HepG2 (cell line): ENCODE data around the gene RALY. TPM values are rescaled to one million over a fixed set of nuclear protein-coding genes. Genes with fewer than 3 reads are reported as not detected.
A peak's percentile ranks its signal among the peaks of the same experiment; 100 is the strongest.

Experiments
- ATAC-seq: fragments of 200-7000 bp; cut with Tn5 transposase; 3 replicates; pipeline ENCODE4 v1.9.1; 2020; ENCODE audit warnings: mild to moderate bottlenecking, moderate library complexity
- BruUV-seq: library from RNA; stranded (reverse); fragments of 400-500 nt; replicated peaks from 2 replicates; lab custom pipeline; 2021; lab: Mats Ljungman, UMichigan
- CTCF ChIA-PET: fragments of 300-600 bp; formaldehyde crosslinking; extraction: SDS; loops from one replicate; lab custom pipeline; 2021; ENCODE audit warnings: low total read pairs, inconsistent platforms, low intra/inter-chr PET ratio; lab: Yijun Ruan, JAX
- POLR2A ChIA-PET: fragments of 350-600 bp; sonication (Branson Sonifier 250); formaldehyde crosslinking; loops from one replicate; lab custom pipeline; 2020; ENCODE audit warnings: antibody characterized with exemption, inconsistent platforms; lab: Yijun Ruan, JAX
- DNase-seq: peaks from one replicate; pipeline ENCODE4 v3.0.0-alpha.2; 2015; ENCODE audit warnings: low spot score
- FAIRE-seq: peaks from 3 replicates; lab custom pipeline; 2011; peaks lifted over from hg19 to GRCh38; lab: Jason Lieb, UNC
- H2AFZ ChIP-seq: one replicate; pipeline ENCODE4 v1.6.1; 2011; ENCODE audit warnings: low read length, inconsistent platforms
- H3K27ac ChIP-seq: fragments of 300-600 bp; 3 replicates; pipeline ENCODE4 v1.8.0; 2011; ENCODE audit warnings: mixed run types, mild to moderate bottlenecking, mixed read lengths, low read length, inconsistent platforms; ENCODE audit not compliant: insufficient read depth; ENCODE audit errors: extremely low read length
- H3K27me3 ChIP-seq, 2 experiments: fragments of 200-600 bp in 1 of 2; 2 replicates in 1 of 2; 3 replicates in 1 of 2; pipeline versions ENCODE4 v1.6.0 to v1.8.0; 2011; ENCODE audit warnings: low read length in 2 of 2, mild to moderate bottlenecking in 2 of 2, moderate library complexity in 2 of 2, inconsistent platforms in 1 of 2; ENCODE audit not compliant: insufficient read depth in 2 of 2, control insufficient read depth in 1 of 2
- H3K36me3 ChIP-seq, 2 experiments: fragments of 200-600 bp in 1 of 2; replicated peaks in 1 of 2; 2 replicates in 1 of 2; 3 replicates in 1 of 2; pipeline versions ENCODE4 v1.5.1 to v1.8.0; 2011; ENCODE audit warnings: low read length in 2 of 2, inconsistent platforms in 1 of 2; ENCODE audit not compliant: insufficient read depth in 2 of 2, control insufficient read depth in 1 of 2
- H3K4me1 ChIP-seq: 2 replicates; pipeline ENCODE4 v1.5.1; 2012; ENCODE audit warnings: low read length, inconsistent platforms; ENCODE audit not compliant: insufficient read depth
- H3K4me2 ChIP-seq: 2 replicates; pipeline ENCODE4 v1.6.0; 2011; ENCODE audit warnings: low read depth, low read length, inconsistent platforms
- H3K4me3 ChIP-seq, 3 experiments: fragments of 200-600 bp in 1 of 3; sonication (generic), shearing (Covaris generic) in 1 of 3; replicated peaks in 1 of 3; 2 replicates each; pipeline ENCODE4 v1.5.1; 2011 to 2016; ENCODE audit warnings: low read length in 3 of 3, inconsistent platforms in 2 of 3, low read depth in 2 of 3, mild to moderate bottlenecking in 2 of 3, control low read depth in 1 of 3, mixed read lengths in 1 of 3; ENCODE audit not compliant: insufficient read depth in 1 of 3
- H3K79me2 ChIP-seq: one replicate; pipeline ENCODE4 v1.6.1; 2011; ENCODE audit warnings: low read length, inconsistent platforms; ENCODE audit not compliant: insufficient read depth
- H3K9ac ChIP-seq: 2 replicates; pipeline ENCODE4 v1.6.0; 2011; ENCODE audit warnings: mild to moderate bottlenecking, low read depth, low read length, inconsistent platforms; ENCODE audit not compliant: insufficient read depth
- H3K9me3 ChIP-seq: 2 replicates; pipeline ENCODE4 v1.5.1; 2012; ENCODE audit warnings: mild to moderate bottlenecking, low read length
- H4K20me1 ChIP-seq: 2 replicates; pipeline ENCODE4 v1.6.0; 2011; ENCODE audit warnings: inconsistent platforms, mild to moderate bottlenecking, low read length, moderate library complexity; ENCODE audit not compliant: insufficient read depth
- GATAD2A ChIP-seq: IDR thresholded peaks from 2 replicates; pipeline ENCODE4 v1.6.1; 2016
- POLR2AphosphoS2 ChIP-seq: IDR thresholded peaks from 2 replicates; pipeline ENCODE4 v1.6.1; 2011; ENCODE audit warnings: low read depth, low read length, improper control_type of control experiment
- POLR2G ChIP-seq: fragments of 200-400 bp; formaldehyde crosslinking; IDR thresholded peaks from 2 replicates; pipeline ENCODE4 v1.6.1; 2018; ENCODE audit warnings: mild to moderate bottlenecking, low read depth, low read length, moderate library complexity
- RBAK ChIP-seq: sonication (generic); formaldehyde crosslinking; IDR thresholded peaks from 2 replicates; pipeline ENCODE4 v1.5.1; 2020; ENCODE audit warnings: mild to moderate bottlenecking, missing genetic modification reagents
- RXRB ChIP-seq: IDR thresholded peaks from 2 replicates; pipeline ENCODE4 v1.6.1; 2016; ENCODE audit warnings: borderline replicate concordance, missing genetic modification reagents, missing compliant biosample characterization
- SMAD1 ChIP-seq: sonication (generic); formaldehyde crosslinking; IDR thresholded peaks from 2 replicates; pipeline ENCODE4 v1.4.0; 2020; ENCODE audit warnings: missing genetic modification reagents, low read depth, mild to moderate bottlenecking, borderline replicate concordance
- SMARCE1 ChIP-seq: fragments of 450-650 bp; IDR thresholded peaks from 2 replicates; pipeline ENCODE4 v1.6.1; 2017; ENCODE audit warnings: borderline replicate concordance
- SRSF4 ChIP-seq: fragments of 200-400 bp; formaldehyde crosslinking; IDR thresholded peaks from one replicate; pipeline ENCODE4 v1.6.1; 2018; ENCODE audit warnings: mild to moderate bottlenecking, low read depth, low read length, moderate library complexity; ENCODE audit not compliant: poor library complexity, severe bottlenecking
- ZNF264 ChIP-seq: sonication (generic); formaldehyde crosslinking; IDR thresholded peaks from 2 replicates; pipeline ENCODE4 v1.4.0; 2020; ENCODE audit warnings: missing genetic modification reagents
- ZNF549 ChIP-seq: sonication (generic); formaldehyde crosslinking; IDR thresholded peaks from 2 replicates; pipeline ENCODE4 v1.5.0; 2020; ENCODE audit warnings: missing genetic modification reagents
- ZNF567 ChIP-seq: sonication (generic); formaldehyde crosslinking; IDR thresholded peaks from 2 replicates; pipeline ENCODE4 v1.8.1; 2023; ENCODE audit warnings: mild to moderate bottlenecking, missing genetic modification reagents, borderline replicate concordance
- ZNF572 ChIP-seq: sonication (generic); formaldehyde crosslinking; IDR thresholded peaks from 2 replicates; pipeline ENCODE4 v1.5.1; 2020; ENCODE audit warnings: mild to moderate bottlenecking, missing genetic modification reagents
- WGBS: methylation state at CpG from one replicate; pipeline ENCODE4 v1.1.6; 2017; ENCODE audit warnings: low lambda C conversion rate; 5-methylcytosine and 5-hydroxymethylcytosine counted together
- in situ Hi-C: cut with HindIII; loops from 2 replicates; pipeline ENCODE4 v1.10.0; 2017; ENCODE audit warnings: low pct_unique_long_range_greater_than_20kb; ENCODE audit not compliant: extremely low pct_ligation_motif_present
- intact Hi-C: fragments of 100-400 bp; cut with micrococcal nuclease; formaldehyde crosslinking; loops from one replicate; pipeline ENCODE4 v1.10.0; 2022; ENCODE audit not compliant: unreplicated experiment
- polyA plus RNA-seq, 8 experiments: library from polyadenylated mRNA; depleted of rRNA in 3 of 8; stranded (reverse) in 7 of 8; unstranded in 1 of 8; fragments of >200 nt; fragmentation: Illumina TruSeq in 4 of 8; extraction: Trizol in 4 of 8; gene quantifications; 2 replicates each; pipeline versions ENCODE4 v1.2.1 to v1.2.3, GENCODE V29; 2011 to 2016; ENCODE audit warnings: low read depth in 4 of 8, missing spikeins in 1 of 8, mixed read lengths in 1 of 8; ENCODE audit not compliant: insufficient read depth in 1 of 8
- total RNA-seq, 5 experiments: library from RNA; depleted of rRNA; stranded (reverse); fragments of >200 nt; fragmentation: Illumina TruSeq; extraction: Trizol; gene quantifications; 2 replicates each; pipeline ENCODE4 v1.2.3, GENCODE V29; 2016; ENCODE audit warnings: low read depth in 1 of 5
- TF ChIP-seq, protein P1 (sequence below): sonication (generic); formaldehyde crosslinking; IDR thresholded peaks from 2 replicates; pipeline ENCODE4 v1.4.0; 2020; ENCODE audit warnings: missing genetic modification reagents, mild to moderate bottlenecking, borderline replicate concordance
- TF ChIP-seq, protein P2 (sequence below), 2 experiments: sonication (generic) in 1 of 2; formaldehyde crosslinking in 1 of 2; IDR thresholded peaks; 2 replicates each; pipeline versions ENCODE4 v1.5.1 to v1.6.1; 2011 to 2020; ENCODE audit warnings: borderline replicate concordance in 1 of 2, low read depth in 1 of 2, low read length in 1 of 2, mild to moderate bottlenecking in 1 of 2, missing genetic modification reagents in 1 of 2, moderate library complexity in 1 of 2
- TF ChIP-seq, protein P3 (sequence below): sonication (generic); formaldehyde crosslinking; IDR thresholded peaks from 2 replicates; pipeline ENCODE4 v1.4.0; 2020; ENCODE audit warnings: missing genetic modification reagents, borderline replicate concordance

RALY gene
- total and polyA plus RNA-seq, 2 of the 13 experiments (the other 11 are each of a cell fraction or from before 2014, with no cell fraction given): 178 to 186 TPM

DNA sequence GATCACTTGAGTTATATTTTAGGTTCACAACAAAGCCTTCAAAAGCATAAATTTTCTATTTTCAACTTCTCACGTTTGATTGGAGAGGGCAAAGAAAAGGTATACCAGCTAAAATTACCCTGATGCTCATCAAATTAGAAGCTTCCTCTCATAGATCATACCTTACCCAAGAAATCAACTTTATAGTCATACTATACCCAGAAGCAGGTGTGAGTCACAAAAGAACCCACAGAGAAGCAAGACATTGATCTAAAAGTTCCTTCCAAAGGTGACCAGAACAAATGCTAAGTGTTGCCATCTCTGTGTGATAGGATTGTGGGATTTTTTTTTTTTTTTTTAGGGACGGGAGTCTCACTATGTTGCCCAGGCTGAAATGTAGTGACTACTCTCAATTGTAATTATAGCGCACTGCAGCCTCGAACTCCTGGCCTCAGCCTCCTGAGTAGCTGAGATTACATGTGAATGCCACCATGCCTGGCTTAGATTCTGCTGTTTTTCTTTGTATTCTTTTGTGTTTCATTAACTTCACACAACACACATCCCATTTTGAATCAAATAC, 115.0 kb downstream of the RALY start:
- ChIA-PET POLR2A (interaction anchor here (0.6 to 1.5 kb wide), 6 partner anchors 8 to 665 kb away, joined by 3 to 6 read pairs (median 4); partner anchors contain the start of genes RALY and SNTA1), CTCF (no interaction called here)
- Histone ChIP-seq H3K79me2 (peaks cover 81% of the 10 kb centered on the region), H3K4me2 (peak overlapping the region; percentile 85), H3K9ac (peak overlapping the region; percentile 35; the same call in 1 of the 2 replicates), H2AFZ (no peak overlapping the region), H3K27ac (no peak overlapping the region), H4K20me1 (peaks cover 76% of the 10 kb centered on the region), H3K4me3 (peak overlapping the region in 2 of 3 experiments; percentile 17 to 23; a peak in 2 of 6 replicates), H3K27me3 (peaks cover 0 to 4% of the 10 kb centered on the region in 2 experiments; a peak in 1 of 5 replicates), H3K9me3 (no peaks in the 10 kb centered on the region), H3K36me3 (peaks cover 18 to 54% of the 10 kb centered on the region in 2 experiments), H3K4me1 (peaks cover 66% of the 10 kb centered on the region)
- intact Hi-C loops (no loop called here), in situ Hi-C loops (no loop called here)
- no peak for DNase-seq
- no TSS peak for BruUV-seq
- WGBS: 86% methylated on average over 4 of the region's 4 CpGs
- FAIRE-seq: no peak
- ATAC-seq: no peak
- TF ChIP-seq POLR2G: peak; percentile 49; the same call in 1 of the 2 replicates
- TF ChIP-seq SRSF4: peak; percentile 45
- TF ChIP-seq, protein P1, sequence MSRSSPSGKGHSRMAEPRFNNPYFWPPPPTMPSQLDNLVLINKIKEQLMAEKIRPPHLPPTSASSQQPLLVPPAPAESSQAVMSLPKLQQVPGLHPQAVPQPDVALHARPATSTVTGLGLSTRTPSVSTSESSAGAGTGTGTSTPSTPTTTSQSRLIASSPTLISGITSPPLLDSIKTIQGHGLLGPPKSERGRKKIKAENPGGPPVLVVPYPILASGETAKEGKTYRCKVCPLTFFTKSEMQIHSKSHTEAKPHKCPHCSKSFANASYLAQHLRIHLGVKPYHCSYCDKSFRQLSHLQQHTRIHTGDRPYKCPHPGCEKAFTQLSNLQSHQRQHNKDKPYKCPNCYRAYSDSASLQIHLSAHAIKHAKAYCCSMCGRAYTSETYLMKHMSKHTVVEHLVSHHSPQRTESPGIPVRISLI (CRISPR knock-in tag): 0 out of 2 replicates have a peak, but pooled peaks have one; percentile 11
- TF ChIP-seq ZNF264 (CRISPR knock-in tag): 0 out of 2 replicates have a peak, but pooled peaks have one; percentile 29
- TF ChIP-seq RXRB (CRISPR knock-in tag): 0 out of 2 replicates have a peak, but pooled peaks have one; percentile 7
- no peak for TF ChIP-seq SMARCE1
- TF ChIP-seq, protein P2, sequence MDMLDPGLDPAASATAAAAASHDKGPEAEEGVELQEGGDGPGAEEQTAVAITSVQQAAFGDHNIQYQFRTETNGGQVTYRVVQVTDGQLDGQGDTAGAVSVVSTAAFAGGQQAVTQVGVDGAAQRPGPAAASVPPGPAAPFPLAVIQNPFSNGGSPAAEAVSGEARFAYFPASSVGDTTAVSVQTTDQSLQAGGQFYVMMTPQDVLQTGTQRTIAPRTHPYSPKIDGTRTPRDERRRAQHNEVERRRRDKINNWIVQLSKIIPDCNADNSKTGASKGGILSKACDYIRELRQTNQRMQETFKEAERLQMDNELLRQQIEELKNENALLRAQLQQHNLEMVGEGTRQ (IDR thresholded peaks at IDR 0.05; ENCODE audit: low read depth, low read length): no peak
- TF ChIP-seq, protein P2 (CRISPR knock-in tag; IDR thresholded peaks at IDR 0.05; ENCODE audit: borderline replicate concordance): no peak
- TF ChIP-seq, protein P3, sequence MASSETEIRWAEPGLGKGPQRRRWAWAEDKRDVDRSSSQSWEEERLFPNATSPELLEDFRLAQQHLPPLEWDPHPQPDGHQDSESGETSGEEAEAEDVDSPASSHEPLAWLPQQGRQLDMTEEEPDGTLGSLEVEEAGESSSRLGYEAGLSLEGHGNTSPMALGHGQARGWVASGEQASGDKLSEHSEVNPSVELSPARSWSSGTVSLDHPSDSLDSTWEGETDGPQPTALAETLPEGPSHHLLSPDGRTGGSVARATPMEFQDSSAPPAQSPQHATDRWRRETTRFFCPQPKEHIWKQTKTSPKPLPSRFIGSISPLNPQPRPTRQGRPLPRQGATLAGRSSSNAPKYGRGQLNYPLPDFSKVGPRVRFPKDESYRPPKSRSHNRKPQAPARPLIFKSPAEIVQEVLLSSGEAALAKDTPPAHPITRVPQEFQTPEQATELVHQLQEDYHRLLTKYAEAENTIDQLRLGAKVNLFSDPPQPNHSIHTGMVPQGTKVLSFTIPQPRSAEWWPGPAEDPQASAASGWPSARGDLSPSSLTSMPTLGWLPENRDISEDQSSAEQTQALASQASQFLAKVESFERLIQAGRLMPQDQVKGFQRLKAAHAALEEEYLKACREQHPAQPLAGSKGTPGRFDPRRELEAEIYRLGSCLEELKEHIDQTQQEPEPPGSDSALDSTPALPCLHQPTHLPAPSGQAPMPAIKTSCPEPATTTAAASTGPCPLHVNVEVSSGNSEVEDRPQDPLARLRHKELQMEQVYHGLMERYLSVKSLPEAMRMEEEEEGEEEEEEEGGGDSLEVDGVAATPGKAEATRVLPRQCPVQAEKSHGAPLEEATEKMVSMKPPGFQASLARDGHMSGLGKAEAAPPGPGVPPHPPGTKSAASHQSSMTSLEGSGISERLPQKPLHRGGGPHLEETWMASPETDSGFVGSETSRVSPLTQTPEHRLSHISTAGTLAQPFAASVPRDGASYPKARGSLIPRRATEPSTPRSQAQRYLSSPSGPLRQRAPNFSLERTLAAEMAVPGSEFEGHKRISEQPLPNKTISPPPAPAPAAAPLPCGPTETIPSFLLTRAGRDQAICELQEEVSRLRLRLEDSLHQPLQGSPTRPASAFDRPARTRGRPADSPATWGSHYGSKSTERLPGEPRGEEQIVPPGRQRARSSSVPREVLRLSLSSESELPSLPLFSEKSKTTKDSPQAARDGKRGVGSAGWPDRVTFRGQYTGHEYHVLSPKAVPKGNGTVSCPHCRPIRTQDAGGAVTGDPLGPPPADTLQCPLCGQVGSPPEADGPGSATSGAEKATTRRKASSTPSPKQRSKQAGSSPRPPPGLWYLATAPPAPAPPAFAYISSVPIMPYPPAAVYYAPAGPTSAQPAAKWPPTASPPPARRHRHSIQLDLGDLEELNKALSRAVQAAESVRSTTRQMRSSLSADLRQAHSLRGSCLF: no peak
- no peak for TF ChIP-seq ZNF572 (CRISPR knock-in tag)
- 0 out of 2 replicates have a peak, but pooled peaks have one; percentile 11 for TF ChIP-seq POLR2AphosphoS2
- TF ChIP-seq RBAK (CRISPR knock-in tag): no peak
- no peak for TF ChIP-seq ZNF549 (CRISPR knock-in tag)
- TF ChIP-seq ZNF567: no peak
- no peak for TF ChIP-seq SMAD1 (CRISPR knock-in tag)
- peak; percentile 3; the same call in 1 of the 2 replicates for TF ChIP-seq GATAD2A
